Caco-2 (cell line): ENCODE measurements around the gene MS4A7. TPM values are rescaled to one million over a fixed set of nuclear protein-coding genes. Genes with fewer than 3 reads are reported as not detected.

Experiments used
- BruUV-seq: library from RNA; stranded (reverse); fragments of 400-500 nt; replicated peaks from 2 replicates; lab custom pipeline; 2021; lab: Mats Ljungman, UMichigan
- CTCF ChIA-PET: fragments of 300-600 bp; sonication (Branson Sonifier 250); formaldehyde crosslinking; loops from one replicate; lab custom pipeline; 2022; ENCODE audit warnings: antibody characterized with exemption; lab: Charles Lee
- POLR2A ChIA-PET: fragments of 300-600 bp; sonication (Branson Sonifier 250); formaldehyde crosslinking; loops from one replicate; lab custom pipeline; 2022; ENCODE audit warnings: antibody characterized with exemption; lab: Charles Lee
- DNase-seq, 2 experiments: peaks; one replicate each; pipeline versions ENCODE4 v3.0.0 to v3.0.0-alpha.2; 2020 to 2022
- H3K27me3 ChIP-seq: replicated peaks from 2 replicates; pipeline ENCODE4 v1.6.0; 2011; ENCODE audit warnings: low read length; ENCODE audit not compliant: control insufficient read depth, insufficient read depth
- H3K36me3 ChIP-seq: 2 replicates; pipeline ENCODE4 v1.5.1; 2011; ENCODE audit warnings: low read length; ENCODE audit not compliant: control insufficient read depth, insufficient read depth
- H3K4me1 ChIP-seq: fragments of 250-450 bp; sonication (Bioruptor Pico); 2 replicates; pipeline ENCODE4 v1.5.1; 2020; ENCODE audit warnings: mild to moderate bottlenecking
- H3K4me3 ChIP-seq: 2 replicates; pipeline ENCODE4 v1.5.1; 2011; ENCODE audit warnings: low read depth, mild to moderate bottlenecking, control low read depth, low read length
- H3K9me3 ChIP-seq: fragments of 250-450 bp; sonication (Bioruptor Pico); 2 replicates; pipeline ENCODE4 v1.5.1; 2020; ENCODE audit warnings: mild to moderate bottlenecking, moderate library complexity
- H3K27ac Mint-ChIP-seq: one replicate; pipeline ENCODE4 v1.8.0; 2022; ENCODE audit warnings: mixed read lengths; ENCODE audit not compliant: unreplicated experiment
- H3K27me3 Mint-ChIP-seq: one replicate; pipeline ENCODE4 v1.8.0; 2022; ENCODE audit warnings: mixed read lengths; ENCODE audit not compliant: insufficient read depth, unreplicated experiment
- H3K36me3 Mint-ChIP-seq: one replicate; pipeline ENCODE4 v1.8.0; 2022; ENCODE audit warnings: mild to moderate bottlenecking, mixed read lengths; ENCODE audit not compliant: insufficient read depth, unreplicated experiment
- H3K4me1 Mint-ChIP-seq: one replicate; pipeline ENCODE4 v1.8.0; 2022; ENCODE audit warnings: low read depth, mixed read lengths; ENCODE audit not compliant: unreplicated experiment
- H3K4me3 Mint-ChIP-seq: one replicate; pipeline ENCODE4 v1.8.0; 2022; ENCODE audit warnings: mild to moderate bottlenecking, moderate library complexity, mixed read lengths; ENCODE audit not compliant: unreplicated experiment
- H3K9me3 Mint-ChIP-seq: one replicate; pipeline ENCODE4 v1.8.0; 2022; ENCODE audit warnings: mixed read lengths; ENCODE audit not compliant: unreplicated experiment
- intact Hi-C: fragments of 100-400 bp; cut with micrococcal nuclease; formaldehyde crosslinking; loops from one replicate; pipeline ENCODE4 v1.10.0; 2022; ENCODE audit not compliant: unreplicated experiment
- total RNA-seq: library from RNA; stranded (reverse); gene quantifications from 2 replicates; pipeline ENCODE4 v1.2.3, GENCODE V29; 2022
- TF ChIP-seq, protein P1 (sequence below), 2 experiments: fragments of 200-600 bp in 1 of 2; IDR thresholded peaks; 1 replicate in 1 of 2; 2 replicates in 1 of 2; pipeline versions ENCODE4 v1.5.1 to v1.8.0; 2011 to 2022; ENCODE audit warnings: antibody characterized with exemption in 1 of 2, control low read depth in 1 of 2, inconsistent platforms in 1 of 2, low read depth in 1 of 2, low read length in 1 of 2, mild to moderate bottlenecking in 1 of 2, moderate library complexity in 1 of 2; ENCODE audit not compliant: insufficient read depth in 1 of 2, severe bottlenecking in 1 of 2, unreplicated experiment in 1 of 2

The MS4A7 gene
- total RNA-seq, 1 experiment from 2014 or later = not detected

DNA sequence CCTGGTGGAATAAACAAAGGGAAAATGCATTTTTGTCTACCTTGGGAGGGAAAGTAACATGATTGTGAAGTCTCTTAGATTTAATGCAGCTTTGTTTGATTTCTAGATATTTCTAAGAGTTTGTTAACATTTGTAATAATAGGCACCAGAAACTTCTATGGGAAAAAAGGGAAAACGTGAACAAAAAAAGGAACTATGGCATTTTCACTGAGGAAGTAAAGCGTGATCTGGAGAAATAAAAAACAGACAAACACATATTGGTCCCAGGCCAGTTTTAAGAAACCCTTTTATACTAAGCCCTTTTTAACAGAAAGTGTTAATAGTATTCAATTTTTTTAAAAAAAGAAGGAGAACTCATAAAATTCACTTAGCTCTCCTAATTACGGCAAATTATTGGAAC lies 6.9 kb upstream of the MS4A7 start:
- ChIA-PET POLR2A (no interaction called here), CTCF (no interaction called here)
- BruUV-seq = no TSS peak
- Histone ChIP-seq H3K27me3 (no peaks in the 10 kb centered on the region), H3K4me1 (peaks cover 23% of the 10 kb centered on the region), H3K36me3 (no peaks in the 10 kb centered on the region), H3K4me3 (no peak overlapping the region), H3K9me3 (0 out of 2 replicates have a peak, but pooled peaks cover 4% of the 10 kb centered on the region)
- Mint-ChIP-seq H3K4me3 (no peak overlapping the region), H3K9me3 (peaks cover 12% of the 10 kb centered on the region), H3K27ac (peak overlapping the region; percentile 84), H3K27me3 (no peaks in the 10 kb centered on the region), H3K4me1 (peaks cover 21% of the 10 kb centered on the region), H3K36me3 (no peaks in the 10 kb centered on the region)
- TF ChIP-seq, protein P1, sequence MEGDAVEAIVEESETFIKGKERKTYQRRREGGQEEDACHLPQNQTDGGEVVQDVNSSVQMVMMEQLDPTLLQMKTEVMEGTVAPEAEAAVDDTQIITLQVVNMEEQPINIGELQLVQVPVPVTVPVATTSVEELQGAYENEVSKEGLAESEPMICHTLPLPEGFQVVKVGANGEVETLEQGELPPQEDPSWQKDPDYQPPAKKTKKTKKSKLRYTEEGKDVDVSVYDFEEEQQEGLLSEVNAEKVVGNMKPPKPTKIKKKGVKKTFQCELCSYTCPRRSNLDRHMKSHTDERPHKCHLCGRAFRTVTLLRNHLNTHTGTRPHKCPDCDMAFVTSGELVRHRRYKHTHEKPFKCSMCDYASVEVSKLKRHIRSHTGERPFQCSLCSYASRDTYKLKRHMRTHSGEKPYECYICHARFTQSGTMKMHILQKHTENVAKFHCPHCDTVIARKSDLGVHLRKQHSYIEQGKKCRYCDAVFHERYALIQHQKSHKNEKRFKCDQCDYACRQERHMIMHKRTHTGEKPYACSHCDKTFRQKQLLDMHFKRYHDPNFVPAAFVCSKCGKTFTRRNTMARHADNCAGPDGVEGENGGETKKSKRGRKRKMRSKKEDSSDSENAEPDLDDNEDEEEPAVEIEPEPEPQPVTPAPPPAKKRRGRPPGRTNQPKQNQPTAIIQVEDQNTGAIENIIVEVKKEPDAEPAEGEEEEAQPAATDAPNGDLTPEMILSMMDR (IDR thresholded peaks at IDR 0.05; ENCODE audit: insufficient read depth in 1 of 2, low read depth in 1 of 2, low read length in 1 of 2, severe bottlenecking in 1 of 2, unreplicated experiment in 1 of 2) = no peak
- intact Hi-C loops = no loop called here
- no peak for DNase-seq

DNA sequence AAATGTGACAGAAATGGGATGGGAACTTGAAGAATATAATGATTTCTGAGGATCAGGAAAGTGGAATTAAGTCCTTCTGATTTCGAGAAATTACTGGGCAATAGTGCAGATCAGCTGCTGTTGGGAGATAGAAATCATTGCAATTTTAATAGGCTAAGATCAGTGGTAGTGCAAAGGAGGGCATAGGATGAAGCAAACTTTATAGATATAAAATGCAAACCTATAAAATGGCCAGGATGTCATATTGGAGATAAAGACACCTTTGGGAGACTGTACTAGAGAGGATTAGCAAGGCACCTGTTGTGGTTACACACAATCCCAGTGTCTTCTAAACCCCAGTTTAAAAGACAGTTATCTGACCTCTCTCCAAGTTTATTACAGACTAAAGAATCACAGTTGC lies 6.5 kb upstream of the MS4A7 start:
- ChIA-PET CTCF (no interaction called here), POLR2A (no interaction called here)
- Mint-ChIP-seq H3K4me1 (peaks cover 26% of the 10 kb centered on the region), H3K27me3 (no peaks in the 10 kb centered on the region), H3K9me3 (peaks cover 12% of the 10 kb centered on the region), H3K36me3 (no peaks in the 10 kb centered on the region), H3K4me3 (no peak overlapping the region), H3K27ac (peak overlapping the region; percentile 84)
- Histone ChIP-seq H3K27me3 (no peaks in the 10 kb centered on the region), H3K4me1 (peaks cover 23% of the 10 kb centered on the region), H3K36me3 (no peaks in the 10 kb centered on the region), H3K4me3 (no peak overlapping the region), H3K9me3 (0 out of 2 replicates have a peak, but pooled peaks cover 4% of the 10 kb centered on the region)
- intact Hi-C loops = no loop called here
- no peak for DNase-seq
- no TSS peak for BruUV-seq
- TF ChIP-seq, protein P1 (IDR thresholded peaks at IDR 0.05; ENCODE audit: insufficient read depth in 1 of 2, low read depth in 1 of 2, low read length in 1 of 2, severe bottlenecking in 1 of 2, unreplicated experiment in 1 of 2) = no peak

DNA sequence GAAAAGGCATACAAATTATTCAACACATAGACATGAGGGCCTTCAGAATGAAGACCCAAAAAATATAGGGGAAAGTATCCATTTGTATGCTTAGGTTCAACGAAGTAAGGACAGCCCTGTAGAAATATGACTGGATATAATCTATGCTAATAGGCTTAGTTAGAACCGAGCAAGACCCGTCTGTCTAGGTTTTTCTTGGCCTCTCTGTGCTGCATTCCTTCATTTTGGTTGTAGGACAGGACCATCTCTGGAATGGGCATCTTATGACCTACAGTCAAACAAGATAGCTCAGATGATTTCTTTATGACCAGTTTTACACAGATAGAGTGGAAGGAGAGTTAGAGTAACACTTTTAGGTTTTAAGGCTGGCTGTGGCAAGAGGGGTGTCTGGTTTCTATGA lies 5.6 kb upstream of the MS4A7 start:
- Histone ChIP-seq H3K4me1 (peaks cover 23% of the 10 kb centered on the region), H3K9me3 (0 out of 2 replicates have a peak, but pooled peaks cover 4% of the 10 kb centered on the region), H3K36me3 (no peaks in the 10 kb centered on the region), H3K27me3 (no peaks in the 10 kb centered on the region), H3K4me3 (no peak overlapping the region)
- no peak for DNase-seq
- no TSS peak for BruUV-seq
- Mint-ChIP-seq H3K36me3 (no peaks in the 10 kb centered on the region), H3K27ac (no peak overlapping the region), H3K4me1 (peaks cover 26% of the 10 kb centered on the region), H3K9me3 (peaks cover 12% of the 10 kb centered on the region), H3K4me3 (no peak overlapping the region), H3K27me3 (no peaks in the 10 kb centered on the region)
- TF ChIP-seq, protein P1 (IDR thresholded peaks at IDR 0.05; ENCODE audit: insufficient read depth in 1 of 2, low read depth in 1 of 2, low read length in 1 of 2, severe bottlenecking in 1 of 2, unreplicated experiment in 1 of 2) = no peak
- ChIA-PET CTCF (no interaction called here), POLR2A (no interaction called here)
- intact Hi-C loops = no loop called here
